ENCODE data around the gene KDM8.
"Not testable (repeated sequence)": the region's sequence is repeated elsewhere in the genome, so short reads cannot be mapped to it uniquely, and the experiment has no call there.

Gene KDM8

DNA sequence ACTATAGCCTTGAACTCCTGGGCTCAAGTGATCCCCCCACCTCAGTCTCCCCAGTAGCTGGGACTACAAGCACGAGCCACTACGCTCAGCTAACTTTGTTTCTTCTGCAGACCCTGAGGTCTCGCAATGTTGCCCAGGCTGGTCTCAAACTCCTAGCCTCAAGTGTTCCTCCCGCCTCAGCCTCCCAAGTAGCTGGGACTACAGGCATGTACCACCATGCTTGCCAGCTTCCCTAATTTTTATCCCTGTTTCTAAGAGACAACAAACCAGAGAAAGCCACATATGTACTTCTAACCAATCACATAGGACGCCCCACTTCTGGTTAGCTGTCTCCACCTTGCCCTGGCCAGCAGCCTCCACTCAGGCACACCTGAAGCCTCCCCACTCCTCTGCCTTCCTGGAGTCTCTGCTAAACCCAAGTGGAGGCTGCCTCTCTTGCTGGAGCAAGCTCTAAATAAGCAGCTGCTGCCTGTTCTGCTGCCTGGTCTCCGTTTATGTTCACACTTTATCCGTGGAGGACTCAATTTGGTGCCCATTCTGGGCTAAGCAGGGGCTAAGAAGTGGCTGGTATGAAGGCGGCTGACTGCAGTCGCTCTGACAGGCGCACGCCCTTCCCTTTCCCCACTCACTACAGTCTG is 40.5 kb downstream of the KDM8 start:
- DNase-seq (ENCODE audit: insufficient read length, low spot score) (no peak), FAIRE-seq (no peak)
- TF ChIP-seq, protein P1, sequence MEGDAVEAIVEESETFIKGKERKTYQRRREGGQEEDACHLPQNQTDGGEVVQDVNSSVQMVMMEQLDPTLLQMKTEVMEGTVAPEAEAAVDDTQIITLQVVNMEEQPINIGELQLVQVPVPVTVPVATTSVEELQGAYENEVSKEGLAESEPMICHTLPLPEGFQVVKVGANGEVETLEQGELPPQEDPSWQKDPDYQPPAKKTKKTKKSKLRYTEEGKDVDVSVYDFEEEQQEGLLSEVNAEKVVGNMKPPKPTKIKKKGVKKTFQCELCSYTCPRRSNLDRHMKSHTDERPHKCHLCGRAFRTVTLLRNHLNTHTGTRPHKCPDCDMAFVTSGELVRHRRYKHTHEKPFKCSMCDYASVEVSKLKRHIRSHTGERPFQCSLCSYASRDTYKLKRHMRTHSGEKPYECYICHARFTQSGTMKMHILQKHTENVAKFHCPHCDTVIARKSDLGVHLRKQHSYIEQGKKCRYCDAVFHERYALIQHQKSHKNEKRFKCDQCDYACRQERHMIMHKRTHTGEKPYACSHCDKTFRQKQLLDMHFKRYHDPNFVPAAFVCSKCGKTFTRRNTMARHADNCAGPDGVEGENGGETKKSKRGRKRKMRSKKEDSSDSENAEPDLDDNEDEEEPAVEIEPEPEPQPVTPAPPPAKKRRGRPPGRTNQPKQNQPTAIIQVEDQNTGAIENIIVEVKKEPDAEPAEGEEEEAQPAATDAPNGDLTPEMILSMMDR (IDR thresholded peaks at IDR 0.05; ENCODE audit: insufficient read depth, missing control alignments) = no peak

DNA sequence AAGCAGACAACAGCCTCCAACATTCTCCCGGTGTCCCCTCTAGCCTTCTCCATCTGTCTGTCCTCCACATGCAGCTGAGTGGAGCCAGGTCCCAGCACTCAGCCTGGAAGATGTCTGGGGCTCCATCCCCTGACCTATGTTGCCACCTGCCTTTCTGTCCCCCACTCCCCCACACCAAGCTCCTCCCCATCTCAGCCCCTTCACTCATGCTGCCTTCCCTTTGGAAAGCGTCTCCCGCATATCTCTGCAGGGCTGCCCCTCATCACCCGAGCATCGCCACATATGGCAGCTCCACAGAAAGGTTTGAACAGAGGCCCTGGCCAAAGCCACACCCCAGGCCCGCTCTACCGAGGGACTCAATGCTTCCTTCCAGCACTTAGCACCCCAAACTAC is 41.0 kb downstream of the KDM8 start:
- FAIRE-seq = no peak
- TF ChIP-seq, protein P1 (IDR thresholded peaks at IDR 0.05; ENCODE audit: insufficient read depth, missing control alignments) = no peak
- DNase-seq (ENCODE audit: insufficient read length, low spot score) = no peak

DNA sequence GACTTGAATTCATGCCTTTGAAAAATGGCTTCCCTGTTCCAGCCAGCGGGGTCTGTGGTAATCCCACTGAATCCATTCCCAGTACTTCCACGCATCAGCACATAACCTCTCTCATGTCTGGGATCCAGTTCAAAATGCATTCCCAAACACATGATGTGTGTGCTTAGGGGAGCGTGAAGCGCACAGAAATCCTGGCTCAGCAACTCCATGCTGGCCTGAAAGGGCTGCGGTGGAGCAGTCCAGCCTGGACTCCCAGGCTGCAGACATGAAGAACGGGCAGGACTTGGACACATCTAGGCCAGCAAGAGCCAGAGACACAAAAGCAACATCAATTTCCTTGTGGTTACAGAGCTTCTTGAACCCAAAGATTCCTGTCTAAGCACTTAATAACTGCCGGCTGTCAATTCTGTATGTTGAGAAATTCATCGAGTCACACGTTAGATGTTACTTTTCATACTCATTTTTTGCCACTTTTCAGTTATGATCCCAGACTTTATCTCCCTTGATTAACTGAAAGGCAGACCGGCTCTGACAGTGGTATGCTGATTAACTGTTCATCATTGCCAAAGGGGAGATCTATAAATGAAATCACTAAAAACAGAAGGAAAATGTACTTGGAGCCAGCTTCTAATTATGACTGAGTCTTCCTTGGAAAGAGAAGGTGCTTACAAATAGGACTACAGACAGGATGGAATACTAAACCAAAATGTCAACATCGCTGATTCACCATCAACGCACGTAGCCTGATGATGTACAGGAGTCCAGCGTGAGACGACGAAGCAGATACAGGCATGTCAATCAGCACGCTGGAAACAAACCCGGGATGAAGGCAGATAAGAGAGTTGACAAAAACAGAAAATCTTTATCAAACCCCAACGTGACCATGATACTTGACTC is 42.2 kb downstream of the KDM8 start:
- TF ChIP-seq, protein P1 (IDR thresholded peaks at IDR 0.05; ENCODE audit: insufficient read depth, missing control alignments) = no peak
- no peak for DNase-seq (ENCODE audit: insufficient read length, low spot score)
- FAIRE-seq = no peak

DNA sequence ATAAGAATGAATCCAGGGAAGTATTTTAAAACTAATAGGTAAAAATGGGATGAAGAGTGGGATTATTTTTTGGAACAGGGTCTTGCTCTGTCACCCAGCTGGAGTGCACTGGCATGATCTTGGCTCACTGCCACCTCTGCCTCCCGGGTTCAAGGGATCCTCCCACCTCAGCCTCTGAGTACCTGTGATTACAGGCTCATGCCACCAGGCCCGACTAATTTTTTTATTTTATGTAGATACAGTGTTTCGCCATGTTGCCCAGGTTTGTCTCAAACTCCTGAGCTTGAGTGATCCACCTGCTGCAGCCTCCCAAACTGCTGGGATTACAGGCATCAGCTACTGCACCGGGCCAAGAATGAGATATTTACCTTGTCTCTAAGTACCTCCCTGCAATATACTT is 43.1 kb downstream of the KDM8 start:
- DNase-seq (ENCODE audit: insufficient read length, low spot score) (no peak), FAIRE-seq (no peak)
- TF ChIP-seq, protein P1 (IDR thresholded peaks at IDR 0.05; ENCODE audit: insufficient read depth, missing control alignments) = no peak

DNA sequence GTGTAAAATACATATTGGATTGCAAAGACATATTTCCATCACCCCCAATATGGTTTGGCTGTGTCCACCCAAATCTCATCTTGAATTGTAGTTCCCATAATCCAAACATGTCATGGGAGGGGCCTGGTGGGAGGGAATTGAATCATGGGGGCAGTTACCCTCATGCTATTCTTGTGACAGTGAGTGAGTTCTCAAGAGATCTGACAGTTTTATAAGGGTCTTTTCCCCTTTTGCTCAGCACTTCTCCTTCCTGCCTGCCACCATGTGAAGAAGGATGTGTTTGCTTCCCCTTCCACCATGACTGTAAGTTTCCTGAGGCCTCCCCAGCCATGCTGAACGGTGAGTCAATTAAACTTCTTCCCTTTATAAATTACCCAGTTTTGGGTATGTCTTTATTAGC is 43.8 kb downstream of the KDM8 start:
- not testable (repeated sequence) for FAIRE-seq; DNase-seq (ENCODE audit: insufficient read length, low spot score)

DNA sequence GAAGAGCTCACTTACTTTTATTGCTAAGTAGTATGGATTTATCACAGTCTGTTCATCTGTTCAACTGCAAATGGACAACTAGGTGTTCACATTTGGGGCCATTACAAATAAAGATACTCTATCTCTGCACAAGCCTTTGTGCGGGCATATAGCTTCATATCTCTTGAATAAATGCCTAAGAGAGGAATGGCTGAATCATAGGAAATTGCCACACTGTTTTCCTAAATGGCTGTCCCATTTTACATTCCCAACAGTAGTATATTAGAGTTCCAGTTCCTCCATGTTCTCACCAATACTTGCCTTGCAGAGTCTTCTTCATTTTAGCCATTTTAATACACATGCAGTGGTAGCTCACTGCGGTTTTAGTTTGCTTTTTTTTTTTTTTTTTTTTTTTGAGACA is 44.7 kb downstream of the KDM8 start:
- no peak for FAIRE-seq
- TF ChIP-seq, protein P1 (IDR thresholded peaks at IDR 0.05; ENCODE audit: insufficient read depth, missing control alignments) = no peak
- DNase-seq (ENCODE audit: insufficient read length, low spot score) = no peak

DNA sequence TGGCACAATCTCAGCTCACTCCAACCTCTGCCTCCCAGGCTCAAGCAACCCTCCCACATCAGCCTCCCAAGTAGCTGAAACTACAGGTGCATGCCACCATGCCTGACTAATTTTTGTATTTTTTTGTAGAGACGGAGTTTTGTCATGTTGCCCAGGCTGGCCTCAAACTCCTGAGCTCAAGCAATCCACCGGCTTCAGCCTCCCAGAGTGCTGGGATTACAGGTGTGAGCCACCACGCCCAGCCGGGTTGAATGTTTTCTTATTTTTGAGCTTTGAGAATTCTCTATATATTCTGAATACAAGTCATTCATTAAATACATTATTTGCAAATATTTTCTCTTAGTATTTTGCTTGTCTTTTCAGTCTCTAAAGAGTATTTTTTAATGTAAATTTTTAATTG is 45.6 kb downstream of the KDM8 start:
- not testable (repeated sequence) for FAIRE-seq; DNase-seq (ENCODE audit: insufficient read length, low spot score)

DNA sequence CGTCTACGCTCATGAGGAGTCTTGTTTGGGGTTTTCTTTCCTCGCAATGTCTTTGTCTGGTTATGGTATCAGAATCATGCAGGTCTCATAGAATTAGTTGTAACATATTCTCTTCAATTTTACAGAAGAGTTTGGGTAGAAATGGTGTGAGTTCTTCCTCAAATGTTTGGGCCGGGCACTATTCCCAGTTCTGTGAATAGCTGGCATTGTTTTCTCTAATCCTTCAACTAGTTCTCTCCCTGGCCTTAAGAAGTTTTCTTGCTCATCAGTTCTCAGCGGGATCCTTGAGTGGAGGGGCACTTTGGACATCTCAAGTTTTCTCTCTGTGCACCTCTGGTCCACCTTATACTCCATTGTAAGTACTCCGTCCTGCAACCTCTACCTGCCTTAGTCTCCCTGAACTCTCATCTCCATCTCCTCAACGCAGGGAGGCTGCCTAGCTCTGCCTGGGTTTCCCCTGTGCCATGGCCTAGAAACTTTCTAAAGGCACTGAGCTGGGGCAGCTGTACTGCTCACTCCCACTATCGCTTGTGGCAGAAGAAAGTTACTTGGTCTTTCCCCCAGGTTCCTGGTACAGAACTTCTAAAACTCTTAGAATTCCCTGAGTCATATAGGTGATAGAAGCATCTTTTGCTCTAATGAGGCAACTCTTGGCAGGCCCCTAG is 48.3 kb downstream of the KDM8 start:
- DNase-seq (ENCODE audit: insufficient read length, low spot score) (no peak), FAIRE-seq (no peak)
- TF ChIP-seq, protein P1 (IDR thresholded peaks at IDR 0.05; ENCODE audit: insufficient read depth, missing control alignments) = no peak
